ENCODE measurements around the gene RP9.

RP9 gene
- total RNA-seq, result 8.0 to 28.0 (median 16.0) reads per million in 9 experiments

GRCh38 chr7:33109005-33109757 lies at the start of gene RP9:
Gene RP9, minus strand, starts transcription at chr7:33109404. Its CDS starts 32 bp downstream, at chr7:33109372.
- Mint-ChIP-seq H3K4me1 (ENCODE audit: low read depth in 2 of 2) (peaks cover 20 to 28% of the 10 kb centered on the region in 2 donors), H3K9me3 (no peaks in the 10 kb centered on the region), H3K36me3 (ENCODE audit: insufficient read depth) (no peaks in the 10 kb centered on the region), H3K27me3 (peaks cover 18 to 33% of the 10 kb centered on the region in 2 donors), H3K4me3 (peak within 1 kb of the TSS; percentile 81 to 86), H3K27ac (peak within 1 kb of the TSS; percentile 68 to 82)
- DNase-seq, result peak; percentile 66 to 76 (median 73)
- peak; percentile 87 for ATAC-seq (replicated peaks)

- peaks cover 0 to 4% of the 10 kb centered on the region in 2 donors for H3K4me1 Mint-ChIP-seq (ENCODE audit: low read depth in 2 of 2)
- H3K27ac Mint-ChIP-seq, result no peak overlapping the region
Measured at GRCh38 chr7:33157781-33158180, 48.6 kb upstream of the RP9 start.

GRCh38 chr7:33157311-33157710 lies 48.1 kb upstream of the RP9 start:
- Mint-ChIP-seq H3K4me3 (no peak overlapping the region), H3K9me3 (no peaks in the 10 kb centered on the region), H3K4me1 (ENCODE audit: low read depth in 2 of 2) (peaks cover 0 to 4% of the 10 kb centered on the region in 2 donors), H3K27ac (no peak overlapping the region), H3K36me3 (ENCODE audit: insufficient read depth) (peaks cover 5% of the 10 kb centered on the region), H3K27me3 (no peaks in the 10 kb centered on the region)
- DNase-seq, result no peak
- ATAC-seq (replicated peaks), result no peak

More at GRCh38 chr7:33157781-33158180, 48.6 kb upstream of the RP9 start:
- Mint-ChIP-seq H3K9me3 (no peaks in the 10 kb centered on the region), H3K4me3 (no peak overlapping the region), H3K36me3 (ENCODE audit: insufficient read depth) (peaks cover 5% of the 10 kb centered on the region), H3K27me3 (no peaks in the 10 kb centered on the region)
- ATAC-seq (replicated peaks), result no peak
- DNase-seq, result no peak

- Mint-ChIP-seq H3K9me3 (no peaks in the 10 kb centered on the region), H3K27ac (no peak overlapping the region), H3K4me1 (ENCODE audit: low read depth in 2 of 2) (peaks cover 0 to 4% of the 10 kb centered on the region in 2 donors), H3K4me3 (no peak overlapping the region), H3K27me3 (no peaks in the 10 kb centered on the region), H3K36me3 (ENCODE audit: insufficient read depth) (peaks cover 5% of the 10 kb centered on the region)
- no peak for ATAC-seq (replicated peaks)
- DNase-seq, result no peak
Measured at GRCh38 chr7:33156441-33156840, 47.2 kb upstream of the RP9 start.

GRCh38 chr7:33155811-33156210 lies 46.6 kb upstream of the RP9 start:
- Mint-ChIP-seq H3K27ac (no peak overlapping the region), H3K9me3 (no peaks in the 10 kb centered on the region), H3K4me1 (ENCODE audit: low read depth in 2 of 2) (peaks cover 0 to 4% of the 10 kb centered on the region in 2 donors), H3K27me3 (no peaks in the 10 kb centered on the region), H3K36me3 (ENCODE audit: insufficient read depth) (peaks cover 5% of the 10 kb centered on the region), H3K4me3 (no peak overlapping the region)
- DNase-seq, result no peak
- no peak for ATAC-seq (replicated peaks)

GRCh38 chr7:33152087-33152486 lies 42.9 kb upstream of the RP9 start:
- Mint-ChIP-seq H3K4me3 (no peak overlapping the region), H3K27me3 (no peaks in the 10 kb centered on the region), H3K9me3 (no peaks in the 10 kb centered on the region), H3K4me1 (ENCODE audit: low read depth in 2 of 2) (peaks cover 3 to 7% of the 10 kb centered on the region in 2 donors), H3K36me3 (ENCODE audit: insufficient read depth) (peaks cover 5% of the 10 kb centered on the region), H3K27ac (no peak overlapping the region)
- no peak for DNase-seq
- ATAC-seq (replicated peaks), result no peak

- H3K27me3 Mint-ChIP-seq, result no peaks in the 10 kb centered on the region
- ATAC-seq (replicated peaks), result no peak
- no peak for DNase-seq
Measured at GRCh38 chr7:33145156-33145555, 36.0 kb upstream of the RP9 start.

GRCh38 chr7:33143996-33144718 lies 35.0 kb upstream of the RP9 start:
- peaks cover 0 to 4% of the 10 kb centered on the region in 2 donors for H3K9me3 Mint-ChIP-seq
- H3K27ac Mint-ChIP-seq, result no peak overlapping the region
- peaks cover 4% of the 10 kb centered on the region for H3K36me3 Mint-ChIP-seq (ENCODE audit: insufficient read depth)

More at GRCh38 chr7:33145156-33145555, 36.0 kb upstream of the RP9 start:
- Mint-ChIP-seq H3K4me1 (ENCODE audit: low read depth in 2 of 2) (peaks cover 13 to 17% of the 10 kb centered on the region in 2 donors), H3K36me3 (ENCODE audit: insufficient read depth) (peaks cover 4% of the 10 kb centered on the region), H3K4me3 (no peak overlapping the region), H3K9me3 (peaks cover 0 to 4% of the 10 kb centered on the region in 2 donors), H3K27ac (no peak overlapping the region)

GRCh38 chr7:33142585-33142984 lies 33.4 kb upstream of the RP9 start:
- DNase-seq (no peak), ATAC-seq (replicated peaks) (no peak)
- peaks cover 10 to 20% of the 10 kb centered on the region in 2 donors for H3K4me1 Mint-ChIP-seq (ENCODE audit: low read depth in 2 of 2)
- peaks cover 0 to 4% of the 10 kb centered on the region in 2 donors for H3K9me3 Mint-ChIP-seq
- H3K4me3 Mint-ChIP-seq, result no peak overlapping the region
- H3K27me3 Mint-ChIP-seq, result no peaks in the 10 kb centered on the region
- peaks cover 4% of the 10 kb centered on the region for H3K36me3 Mint-ChIP-seq (ENCODE audit: insufficient read depth)
- H3K27ac Mint-ChIP-seq, result no peak overlapping the region

More at GRCh38 chr7:33143996-33144718, 35.0 kb upstream of the RP9 start:
- ATAC-seq (replicated peaks) (no peak), DNase-seq (no peak)
- Mint-ChIP-seq H3K4me1 (ENCODE audit: low read depth in 2 of 2) (peaks cover 13 to 15% of the 10 kb centered on the region in 2 donors), H3K27me3 (no peaks in the 10 kb centered on the region), H3K4me3 (no peak overlapping the region)

- ATAC-seq (replicated peaks) (no peak), DNase-seq (no peak)
- no peaks in the 10 kb centered on the region for H3K27me3 Mint-ChIP-seq
- H3K4me3 Mint-ChIP-seq, result no peak overlapping the region
- H3K9me3 Mint-ChIP-seq, result no peaks in the 10 kb centered on the region
- H3K27ac Mint-ChIP-seq, result no peak overlapping the region
- H3K4me1 Mint-ChIP-seq (ENCODE audit: low read depth in 2 of 2), result peaks cover 6 to 21% of the 10 kb centered on the region in 2 donors
- H3K36me3 Mint-ChIP-seq (ENCODE audit: insufficient read depth), result no peaks in the 10 kb centered on the region
Measured at GRCh38 chr7:33137103-33137502, 27.9 kb upstream of the RP9 start.

GRCh38 chr7:33130184-33130583 lies 21.0 kb upstream of the RP9 start:
- DNase-seq (no peak), ATAC-seq (replicated peaks) (no peak)
- Mint-ChIP-seq H3K27me3 (no peaks in the 10 kb centered on the region), H3K4me3 (peak overlapping the region; percentile 96 to 98), H3K9me3 (no peaks in the 10 kb centered on the region), H3K36me3 (ENCODE audit: insufficient read depth) (peaks cover 8% of the 10 kb centered on the region), H3K27ac (peak overlapping the region; percentile 93), H3K4me1 (ENCODE audit: low read depth in 2 of 2) (peaks cover 20 to 27% of the 10 kb centered on the region in 2 donors)

- DNase-seq, result no peak
- H3K4me3 Mint-ChIP-seq, result peak overlapping the region; percentile 96 to 98
- H3K4me1 Mint-ChIP-seq (ENCODE audit: low read depth in 2 of 2), result peaks cover 17 to 27% of the 10 kb centered on the region in 2 donors
- H3K27ac Mint-ChIP-seq, result peak overlapping the region; percentile 93
- H3K9me3 Mint-ChIP-seq, result no peaks in the 10 kb centered on the region
- ATAC-seq (replicated peaks), result peak; percentile 5
- no peaks in the 10 kb centered on the region for H3K27me3 Mint-ChIP-seq
- H3K36me3 Mint-ChIP-seq (ENCODE audit: insufficient read depth), result peaks cover 8% of the 10 kb centered on the region
Measured at GRCh38 chr7:33129806-33130153, 20.6 kb upstream of the RP9 start.

GRCh38 chr7:33128990-33129805 lies 20.0 kb upstream of the RP9 start, which contains the start of gene BBS9:
Gene BBS9, plus strand, starts transcription at chr7:33129564. Its CDS starts 16,689 bp downstream, at chr7:33146253.
- no peaks in the 10 kb centered on the region for H3K27me3 Mint-ChIP-seq
- H3K9me3 Mint-ChIP-seq, result no peaks in the 10 kb centered on the region
- H3K27ac Mint-ChIP-seq, result peak within 1 kb of the TSS; percentile 93
- H3K36me3 Mint-ChIP-seq (ENCODE audit: insufficient read depth), result peaks cover 8% of the 10 kb centered on the region
- peak; percentile 94 for ATAC-seq (replicated peaks)
- DNase-seq, result peak; percentile 87 to 91 (median 89)
- H3K4me1 Mint-ChIP-seq (ENCODE audit: low read depth in 2 of 2), result peaks cover 17 to 27% of the 10 kb centered on the region in 2 donors
- H3K4me3 Mint-ChIP-seq, result peak within 1 kb of the TSS; percentile 96 to 98

Measured in effector memory CD8-positive, alpha-beta T cell (primary cell).